Suprapubic skin (tissue), 4 donors: ENCODE data around the gene MYO1A. TPM values are rescaled to one million over a fixed set of nuclear protein-coding genes. Genes with fewer than 3 reads are reported as not detected.

Experiments
- DNase-seq, 2 donors: peaks; one replicate each; pipeline ENCODE4 v3.0.0-alpha.2; 2019; ENCODE audit warnings: low spot score in 2 of 2
- H3K27ac ChIP-seq: fragments of 200-600 bp; sonication (generic); one replicate; pipeline ENCODE4 v1.5.1; 2019
- H3K27me3 ChIP-seq: fragments of 200-600 bp; sonication (generic); one replicate; pipeline ENCODE4 v1.5.1; 2019
- H3K36me3 ChIP-seq: fragments of 200-600 bp; sonication (generic); one replicate; pipeline ENCODE4 v1.5.1; 2019
- H3K4me1 ChIP-seq: fragments of 200-600 bp; sonication (generic); one replicate; pipeline ENCODE4 v1.5.1; 2019
- H3K4me3 ChIP-seq: fragments of 200-600 bp; sonication (generic); one replicate; pipeline ENCODE4 v1.5.1; 2019; ENCODE audit warnings: mild to moderate bottlenecking
- H3K9me3 ChIP-seq: fragments of 200-600 bp; sonication (generic); one replicate; pipeline ENCODE4 v1.5.1; 2019
- EP300 ChIP-seq: sonication (generic); formaldehyde crosslinking; IDR thresholded peaks from one replicate; pipeline ENCODE4 v1.6.1; 2017; ENCODE audit warnings: antibody characterized with exemption
- POLR2A ChIP-seq, 2 donors: fragments of 450-650 bp; IDR thresholded peaks; one replicate each; pipeline ENCODE4 v1.6.1; 2017; ENCODE audit warnings: antibody characterized with exemption in 2 of 2, mild to moderate bottlenecking in 2 of 2, moderate library complexity in 2 of 2
- POLR2AphosphoS5 ChIP-seq, 3 donors: sonication (generic); formaldehyde crosslinking; IDR thresholded peaks; one replicate each; pipeline ENCODE4 v1.6.1; 2017; ENCODE audit warnings: antibody characterized with exemption in 3 of 3
- WGBS: methylation state at CpG from one replicate; pipeline ENCODE4 v1.1.5; 2018; 5-methylcytosine and 5-hydroxymethylcytosine counted together
- total RNA-seq, 4 donors: library from RNA; depleted of rRNA; stranded (reverse); fragments of >200 nt; gene quantifications; one replicate each; pipeline ENCODE4 v1.1.0, GENCODE V29; 2016
- TF ChIP-seq, protein P1 (sequence below), 2 donors: fragments of 200-600 bp in 1 of 2; fragments of 450-650 bp in 1 of 2; sonication (generic) in 1 of 2; IDR thresholded peaks; one replicate each; pipeline ENCODE4 v1.5.1; 2016 to 2019; ENCODE audit warnings: antibody characterized with exemption in 2 of 2, mild to moderate bottlenecking in 1 of 2, moderate library complexity in 1 of 2

The MYO1A gene
- total RNA-seq, 4 donors from 2014 or later: 0.16 to 2.3 (median 0.58) TPM

- no peak for TF ChIP-seq POLR2A (IDR thresholded peaks at IDR 0.05)
- no peak for TF ChIP-seq EP300
- TF ChIP-seq, protein P1, sequence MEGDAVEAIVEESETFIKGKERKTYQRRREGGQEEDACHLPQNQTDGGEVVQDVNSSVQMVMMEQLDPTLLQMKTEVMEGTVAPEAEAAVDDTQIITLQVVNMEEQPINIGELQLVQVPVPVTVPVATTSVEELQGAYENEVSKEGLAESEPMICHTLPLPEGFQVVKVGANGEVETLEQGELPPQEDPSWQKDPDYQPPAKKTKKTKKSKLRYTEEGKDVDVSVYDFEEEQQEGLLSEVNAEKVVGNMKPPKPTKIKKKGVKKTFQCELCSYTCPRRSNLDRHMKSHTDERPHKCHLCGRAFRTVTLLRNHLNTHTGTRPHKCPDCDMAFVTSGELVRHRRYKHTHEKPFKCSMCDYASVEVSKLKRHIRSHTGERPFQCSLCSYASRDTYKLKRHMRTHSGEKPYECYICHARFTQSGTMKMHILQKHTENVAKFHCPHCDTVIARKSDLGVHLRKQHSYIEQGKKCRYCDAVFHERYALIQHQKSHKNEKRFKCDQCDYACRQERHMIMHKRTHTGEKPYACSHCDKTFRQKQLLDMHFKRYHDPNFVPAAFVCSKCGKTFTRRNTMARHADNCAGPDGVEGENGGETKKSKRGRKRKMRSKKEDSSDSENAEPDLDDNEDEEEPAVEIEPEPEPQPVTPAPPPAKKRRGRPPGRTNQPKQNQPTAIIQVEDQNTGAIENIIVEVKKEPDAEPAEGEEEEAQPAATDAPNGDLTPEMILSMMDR (IDR thresholded peaks at IDR 0.05): no peak
- TF ChIP-seq POLR2AphosphoS5 (IDR thresholded peaks at IDR 0.05): no peak
- 93% methylated on average over 14 of the region's 26 CpGs for WGBS
- DNase-seq: no peak
- Histone ChIP-seq H3K4me1 (peaks cover 10% of the 10 kb centered on the region), H3K27me3 (no peaks in the 10 kb centered on the region), H3K27ac (no peak overlapping the region), H3K9me3 (no peaks in the 10 kb centered on the region), H3K4me3 (no peak overlapping the region), H3K36me3 (peaks cover 12% of the 10 kb centered on the region)
Measured at GRCh38 chr12:56995201-56995929, 54.6 kb downstream of the MYO1A start.

- no peak for DNase-seq
- H3K4me1 ChIP-seq: peaks cover 10% of the 10 kb centered on the region
- H3K9me3 ChIP-seq: no peaks in the 10 kb centered on the region
- WGBS: 75% methylated on average over 8 of the region's 10 CpGs
- no peaks in the 10 kb centered on the region for H3K27me3 ChIP-seq
- no peak for TF ChIP-seq POLR2AphosphoS5 (IDR thresholded peaks at IDR 0.05)
- no peak for TF ChIP-seq EP300
- TF ChIP-seq POLR2A (IDR thresholded peaks at IDR 0.05): no peak
- TF ChIP-seq, protein P1 (IDR thresholded peaks at IDR 0.05): no peak
- peaks cover 4% of the 10 kb centered on the region for H3K36me3 ChIP-seq
- no peak overlapping the region for H3K27ac ChIP-seq
- no peak overlapping the region for H3K4me3 ChIP-seq
Measured at GRCh38 chr12:56994231-56994746, 55.6 kb downstream of the MYO1A start.

- TF ChIP-seq, protein P1 (IDR thresholded peaks at IDR 0.05): no peak
- TF ChIP-seq POLR2AphosphoS5 (IDR thresholded peaks at IDR 0.05): no peak
- H3K27ac ChIP-seq: no peak overlapping the region
- no peak overlapping the region for H3K4me3 ChIP-seq
- peaks cover 4% of the 10 kb centered on the region for H3K36me3 ChIP-seq
- no peaks in the 10 kb centered on the region for H3K27me3 ChIP-seq
- WGBS: 47% methylated on average over 10 of the region's 10 CpGs
- DNase-seq: no peak
- peaks cover 10% of the 10 kb centered on the region for H3K4me1 ChIP-seq
- no peaks in the 10 kb centered on the region for H3K9me3 ChIP-seq
Measured at GRCh38 chr12:56993346-56993745, 56.6 kb downstream of the MYO1A start.

- DNase-seq: no peak
- Histone ChIP-seq H3K9me3 (no peaks in the 10 kb centered on the region), H3K4me1 (peaks cover 26% of the 10 kb centered on the region), H3K36me3 (no peaks in the 10 kb centered on the region), H3K27ac (no peak overlapping the region), H3K4me3 (no peak overlapping the region), H3K27me3 (no peaks in the 10 kb centered on the region)
- WGBS: 51% methylated on average over 8 of the region's 8 CpGs
- TF ChIP-seq, protein P1 (IDR thresholded peaks at IDR 0.05): no peak
- TF ChIP-seq EP300 (no peak), POLR2AphosphoS5 (IDR thresholded peaks at IDR 0.05) (no peak), POLR2A (IDR thresholded peaks at IDR 0.05) (no peak)
Measured at GRCh38 chr12:56991319-56992246, 58.3 kb downstream of the MYO1A start.
